ENCODE results near the gene INHBB.

INHBB gene

DNA sequence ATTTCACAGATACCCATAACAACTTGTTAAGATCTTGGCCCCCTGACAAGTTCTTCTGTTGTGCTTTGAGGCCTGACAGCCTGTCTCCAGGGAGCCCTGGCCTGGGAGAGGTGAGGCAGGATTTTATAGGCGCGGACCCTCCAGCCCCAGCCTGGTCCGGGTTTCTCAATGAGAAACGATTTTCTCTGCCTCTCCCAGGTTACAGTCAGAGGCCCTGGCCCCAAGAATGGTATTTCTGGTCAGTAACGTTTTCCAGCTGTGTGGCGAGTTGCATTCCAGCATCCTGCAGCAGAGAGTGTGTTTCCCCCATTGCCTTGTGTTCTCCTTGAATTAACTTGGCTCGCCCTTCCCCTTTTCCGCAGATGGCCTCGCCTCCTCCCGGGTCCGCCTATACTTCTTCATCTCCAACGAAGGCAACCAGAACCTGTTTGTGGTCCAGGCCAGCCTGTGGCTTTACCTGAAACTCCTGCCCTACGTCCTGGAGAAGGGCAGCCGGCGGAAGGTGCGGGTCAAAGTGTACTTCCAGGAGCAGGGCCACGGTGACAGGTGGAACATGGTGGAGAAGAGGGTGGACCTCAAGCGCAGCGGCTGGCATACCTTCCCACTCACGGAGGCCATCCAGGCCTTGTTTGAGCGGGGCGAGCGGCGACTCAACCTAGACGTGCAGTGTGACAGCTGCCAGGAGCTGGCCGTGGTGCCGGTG, 3.0 kb downstream of the INHBB start:
- no peak overlapping the region for H3K4me3 ChIP-seq (ENCODE audit: extremely low read depth, insufficient read depth, low read length, poor library complexity, severe bottlenecking)
- WGBS, 2 experiments (ENCODE audit: insufficient coverage in 2 of 2) = 35 to 41% methylated on average over 19 to 24 of the region's 27 CpGs
- H3K9me3 ChIP-seq (ENCODE audit: control insufficient read depth, low read length) = no peaks in the 10 kb centered on the region
- H3K4me1 ChIP-seq (ENCODE audit: control insufficient read depth, insufficient read depth, low read length, poor library complexity, severe bottlenecking) = peaks cover 3% of the 10 kb centered on the region
- no peaks in the 10 kb centered on the region for H3K36me3 ChIP-seq (ENCODE audit: control insufficient read depth, insufficient read depth, low read length)
- no peak overlapping the region for H3K27ac ChIP-seq (ENCODE audit: low read depth, low read length, severe bottlenecking)

DNA sequence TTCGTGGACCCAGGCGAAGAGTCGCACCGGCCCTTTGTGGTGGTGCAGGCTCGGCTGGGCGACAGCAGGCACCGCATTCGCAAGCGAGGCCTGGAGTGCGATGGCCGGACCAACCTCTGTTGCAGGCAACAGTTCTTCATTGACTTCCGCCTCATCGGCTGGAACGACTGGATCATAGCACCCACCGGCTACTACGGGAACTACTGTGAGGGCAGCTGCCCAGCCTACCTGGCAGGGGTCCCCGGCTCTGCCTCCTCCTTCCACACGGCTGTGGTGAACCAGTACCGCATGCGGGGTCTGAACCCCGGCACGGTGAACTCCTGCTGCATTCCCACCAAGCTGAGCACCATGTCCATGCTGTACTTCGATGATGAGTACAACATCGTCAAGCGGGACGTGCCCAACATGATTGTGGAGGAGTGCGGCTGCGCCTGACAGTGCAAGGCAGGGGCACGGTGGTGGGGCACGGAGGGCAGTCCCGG, 3.5 kb downstream of the INHBB start:
- H3K9me3 ChIP-seq (ENCODE audit: control insufficient read depth, low read length) = no peaks in the 10 kb centered on the region
- 81 to 82% methylated on average over 28 to 31 of the region's 31 CpGs for WGBS, 2 experiments (ENCODE audit: insufficient coverage in 2 of 2)
- no peaks in the 10 kb centered on the region for H3K36me3 ChIP-seq (ENCODE audit: control insufficient read depth, insufficient read depth, low read length)
- no peak overlapping the region for H3K27ac ChIP-seq (ENCODE audit: low read depth, low read length, severe bottlenecking)
- peaks cover 3% of the 10 kb centered on the region for H3K4me1 ChIP-seq (ENCODE audit: control insufficient read depth, insufficient read depth, low read length, poor library complexity, severe bottlenecking)
- H3K4me3 ChIP-seq (ENCODE audit: extremely low read depth, insufficient read depth, low read length, poor library complexity, severe bottlenecking) = no peak overlapping the region

DNA sequence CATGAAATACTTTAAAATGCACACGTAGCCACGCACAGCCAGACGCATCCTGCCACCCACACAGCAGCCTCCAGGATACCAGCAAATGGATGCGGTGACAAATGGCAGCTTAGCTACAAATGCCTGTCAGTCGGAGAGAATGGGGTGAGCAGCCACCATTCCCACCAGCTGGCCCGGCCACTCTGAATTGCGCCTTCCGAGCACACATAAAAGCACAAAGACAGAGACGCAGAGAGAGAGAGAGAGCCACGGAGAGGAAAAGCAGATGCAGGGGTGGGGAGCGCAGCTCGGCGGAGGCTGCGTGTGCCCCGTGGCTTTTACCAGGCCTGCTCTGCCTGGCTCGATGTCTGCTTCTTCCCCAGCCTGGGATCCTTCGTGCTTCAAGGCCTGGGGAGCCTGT, 4.1 kb downstream of the INHBB start:
- 70 to 74% methylated on average over 15 of the region's 17 CpGs for WGBS, 2 experiments (ENCODE audit: insufficient coverage in 2 of 2)
- no peaks in the 10 kb centered on the region for H3K36me3 ChIP-seq (ENCODE audit: control insufficient read depth, insufficient read depth, low read length)
- H3K4me3 ChIP-seq (ENCODE audit: extremely low read depth, insufficient read depth, low read length, poor library complexity, severe bottlenecking) = no peak overlapping the region
- no peaks in the 10 kb centered on the region for H3K9me3 ChIP-seq (ENCODE audit: control insufficient read depth, low read length)
- H3K4me1 ChIP-seq (ENCODE audit: control insufficient read depth, insufficient read depth, low read length, poor library complexity, severe bottlenecking) = no peaks in the 10 kb centered on the region
- no peak overlapping the region for H3K27ac ChIP-seq (ENCODE audit: low read depth, low read length, severe bottlenecking)

DNA sequence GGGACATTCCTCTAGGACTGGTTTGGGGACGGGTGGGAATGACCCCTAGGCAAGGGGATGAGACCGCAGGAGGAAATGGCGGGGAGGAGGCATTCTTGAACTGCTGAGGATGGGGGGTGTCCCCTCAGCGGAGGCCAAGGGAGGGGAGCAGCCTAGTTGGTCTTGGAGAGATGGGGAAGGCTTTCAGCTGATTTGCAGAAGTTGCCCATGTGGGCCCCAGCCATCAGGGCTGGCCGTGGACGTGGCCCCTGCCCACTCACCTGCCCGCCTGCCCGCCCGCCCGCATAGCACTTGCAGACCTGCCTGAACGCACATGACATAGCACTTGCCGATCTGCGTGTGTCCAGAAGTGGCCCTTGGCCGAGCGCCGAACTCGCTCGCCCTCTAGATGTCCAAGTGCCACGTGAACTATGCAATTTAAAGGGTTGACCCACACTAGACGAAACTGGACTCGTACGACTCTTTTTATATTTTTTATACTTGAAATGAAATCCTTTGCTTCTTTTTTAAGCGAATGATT, 4.9 kb downstream of the INHBB start:
- no peak overlapping the region for H3K4me3 ChIP-seq (ENCODE audit: extremely low read depth, insufficient read depth, low read length, poor library complexity, severe bottlenecking)
- 91 to 97% methylated on average over 16 to 22 of the region's 23 CpGs for WGBS, 2 experiments (ENCODE audit: insufficient coverage in 2 of 2)
- H3K9me3 ChIP-seq (ENCODE audit: control insufficient read depth, low read length) = no peaks in the 10 kb centered on the region
- no peaks in the 10 kb centered on the region for H3K4me1 ChIP-seq (ENCODE audit: control insufficient read depth, insufficient read depth, low read length, poor library complexity, severe bottlenecking)
- no peak overlapping the region for H3K27ac ChIP-seq (ENCODE audit: low read depth, low read length, severe bottlenecking)
- H3K36me3 ChIP-seq (ENCODE audit: control insufficient read depth, insufficient read depth, low read length) = no peaks in the 10 kb centered on the region

DNA sequence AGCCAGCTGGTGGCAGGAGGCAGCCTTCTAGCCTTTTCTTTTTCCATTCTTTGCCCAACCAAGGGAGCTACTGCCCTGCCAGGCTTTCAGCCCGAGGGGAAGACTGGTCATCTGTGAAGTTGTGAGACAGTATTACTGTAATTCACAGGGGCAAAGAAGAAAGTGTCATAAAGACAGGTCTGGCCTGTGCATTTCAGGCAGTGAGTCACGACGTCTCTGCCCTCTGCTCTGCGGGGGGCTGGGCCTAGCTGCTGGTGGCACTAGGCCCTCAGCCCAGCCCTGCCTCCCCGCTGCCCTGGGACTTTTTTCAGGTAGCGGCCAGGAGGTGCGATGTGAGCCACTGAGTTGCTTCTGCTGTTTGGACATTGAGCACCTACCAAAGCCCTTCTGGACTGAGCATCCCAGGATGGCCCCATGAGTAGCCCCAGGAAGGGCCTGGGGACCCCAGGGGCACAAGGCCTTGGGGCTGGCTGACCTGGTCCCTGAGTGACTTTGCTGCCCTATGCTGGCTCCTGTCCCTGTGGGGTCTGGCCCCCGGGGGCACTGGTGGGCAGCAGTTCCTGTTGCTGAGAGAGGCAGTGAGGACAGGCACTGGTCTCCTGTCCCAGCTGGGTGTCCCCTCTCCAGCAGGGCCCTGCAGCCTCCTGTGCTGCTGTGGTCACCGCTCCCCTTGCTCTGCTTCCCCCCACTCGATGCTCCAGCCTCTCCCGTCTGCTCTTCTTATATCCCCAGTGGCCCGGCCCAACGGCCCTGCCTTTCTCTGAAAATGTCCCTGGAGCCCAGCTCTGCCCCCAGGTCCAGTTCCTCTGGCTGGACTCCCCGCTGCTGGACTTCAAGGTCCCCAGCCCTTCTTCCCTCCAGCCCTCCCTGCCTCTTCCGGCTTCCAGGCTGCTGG, 7.0 kb downstream of the INHBB start:
- H3K27ac ChIP-seq (ENCODE audit: low read depth, low read length, severe bottlenecking) = no peak overlapping the region
- H3K4me3 ChIP-seq (ENCODE audit: extremely low read depth, insufficient read depth, low read length, poor library complexity, severe bottlenecking) = no peak overlapping the region
- no peaks in the 10 kb centered on the region for H3K36me3 ChIP-seq (ENCODE audit: control insufficient read depth, insufficient read depth, low read length)
- H3K4me1 ChIP-seq (ENCODE audit: control insufficient read depth, insufficient read depth, low read length, poor library complexity, severe bottlenecking) = no peaks in the 10 kb centered on the region
- H3K9me3 ChIP-seq (ENCODE audit: control insufficient read depth, low read length) = no peaks in the 10 kb centered on the region
- WGBS, 2 experiments (ENCODE audit: insufficient coverage in 2 of 2) = 77 to 86% methylated on average over 9 to 15 of the region's 15 CpGs

DNA sequence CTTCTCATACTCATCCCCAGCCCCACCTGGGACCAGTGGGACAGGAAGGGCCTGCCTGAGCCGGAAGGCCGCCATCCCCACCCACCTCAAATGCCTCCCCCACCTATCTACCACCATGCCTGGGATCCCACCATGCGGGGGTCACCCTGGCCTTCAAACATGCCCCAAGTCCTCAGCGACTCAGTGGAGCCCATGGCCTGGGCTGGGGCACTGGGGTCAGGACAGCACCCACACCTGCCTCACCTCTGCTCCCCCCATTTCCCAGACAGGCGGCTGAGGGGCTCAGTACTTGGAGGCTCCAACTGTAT, 7.6 kb downstream of the INHBB start:
- H3K4me3 ChIP-seq (ENCODE audit: extremely low read depth, insufficient read depth, low read length, poor library complexity, severe bottlenecking) = no peak overlapping the region
- H3K27ac ChIP-seq (ENCODE audit: low read depth, low read length, severe bottlenecking) = no peak overlapping the region
- H3K36me3 ChIP-seq (ENCODE audit: control insufficient read depth, insufficient read depth, low read length) = no peaks in the 10 kb centered on the region
- WGBS, 2 experiments (ENCODE audit: insufficient coverage in 2 of 2) = 79 to 100% methylated on average over 3 to 4 of the region's 5 CpGs
- H3K4me1 ChIP-seq (ENCODE audit: control insufficient read depth, insufficient read depth, low read length, poor library complexity, severe bottlenecking) = no peaks in the 10 kb centered on the region
- H3K9me3 ChIP-seq (ENCODE audit: control insufficient read depth, low read length) = no peaks in the 10 kb centered on the region

DNA sequence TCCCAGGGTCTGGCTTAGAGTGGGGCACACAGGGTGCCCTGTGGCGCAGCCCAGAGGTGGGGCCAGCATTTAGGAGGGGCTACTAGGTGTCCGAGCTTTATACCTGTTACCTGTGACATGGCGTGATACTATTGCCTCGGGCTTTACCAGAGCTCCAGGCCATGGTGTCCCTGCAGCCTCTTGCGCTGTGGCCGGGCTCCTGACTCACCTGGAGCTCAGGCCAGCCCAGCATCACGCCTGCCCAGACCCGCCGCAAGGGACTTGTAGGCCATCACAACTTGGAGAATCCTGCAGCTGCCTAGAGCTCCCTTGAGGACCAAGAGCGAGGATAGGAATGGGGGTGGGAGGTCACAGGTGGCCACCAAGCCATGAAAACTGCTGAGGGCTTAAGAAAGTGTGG, 8.0 kb downstream of the INHBB start:
- H3K9me3 ChIP-seq (ENCODE audit: control insufficient read depth, low read length) = no peaks in the 10 kb centered on the region
- no peak overlapping the region for H3K4me3 ChIP-seq (ENCODE audit: extremely low read depth, insufficient read depth, low read length, poor library complexity, severe bottlenecking)
- H3K4me1 ChIP-seq (ENCODE audit: control insufficient read depth, insufficient read depth, low read length, poor library complexity, severe bottlenecking) = no peaks in the 10 kb centered on the region

DNA sequence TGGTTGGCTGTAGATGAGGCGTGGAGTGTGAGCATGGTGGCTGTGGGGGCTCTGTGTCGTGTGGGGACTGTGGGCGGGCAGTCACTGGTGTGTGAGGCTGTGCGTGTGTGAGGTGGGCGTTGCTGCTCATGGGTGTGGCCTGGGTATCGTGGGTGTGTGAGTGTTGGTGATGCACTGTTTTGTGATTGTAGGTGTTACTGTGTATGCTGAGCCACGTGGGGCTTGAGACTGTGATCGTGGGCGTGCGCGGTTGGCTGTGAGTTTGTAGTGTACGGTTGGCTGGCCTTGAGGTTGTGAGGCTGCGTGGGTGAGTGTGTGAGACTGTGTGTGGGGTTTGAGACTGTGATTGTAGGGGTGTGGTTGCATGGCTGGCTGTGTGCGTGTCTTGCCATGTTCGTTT, 8.5 kb downstream of the INHBB start:
- Histone ChIP-seq H3K9me3 (ENCODE audit: control insufficient read depth, low read length) (no peaks in the 10 kb centered on the region), H3K4me3 (ENCODE audit: extremely low read depth, insufficient read depth, low read length, poor library complexity, severe bottlenecking) (no peak overlapping the region), H3K4me1 (ENCODE audit: control insufficient read depth, insufficient read depth, low read length, poor library complexity, severe bottlenecking) (no peaks in the 10 kb centered on the region), H3K27ac (ENCODE audit: low read depth, low read length, severe bottlenecking) (no peak overlapping the region), H3K36me3 (ENCODE audit: control insufficient read depth, insufficient read depth, low read length) (no peaks in the 10 kb centered on the region)
- 90 to 95% methylated on average over 10 of the region's 15 CpGs for WGBS, 2 experiments (ENCODE audit: insufficient coverage in 2 of 2)

More for the DNA sequence above, 8.0 kb downstream of the INHBB start:
- no peak overlapping the region for H3K27ac ChIP-seq (ENCODE audit: low read depth, low read length, severe bottlenecking)
- H3K36me3 ChIP-seq (ENCODE audit: control insufficient read depth, insufficient read depth, low read length) = no peaks in the 10 kb centered on the region
- 81 to 90% methylated on average over 9 to 10 of the region's 10 CpGs for WGBS, 2 experiments (ENCODE audit: insufficient coverage in 2 of 2)

DNA sequence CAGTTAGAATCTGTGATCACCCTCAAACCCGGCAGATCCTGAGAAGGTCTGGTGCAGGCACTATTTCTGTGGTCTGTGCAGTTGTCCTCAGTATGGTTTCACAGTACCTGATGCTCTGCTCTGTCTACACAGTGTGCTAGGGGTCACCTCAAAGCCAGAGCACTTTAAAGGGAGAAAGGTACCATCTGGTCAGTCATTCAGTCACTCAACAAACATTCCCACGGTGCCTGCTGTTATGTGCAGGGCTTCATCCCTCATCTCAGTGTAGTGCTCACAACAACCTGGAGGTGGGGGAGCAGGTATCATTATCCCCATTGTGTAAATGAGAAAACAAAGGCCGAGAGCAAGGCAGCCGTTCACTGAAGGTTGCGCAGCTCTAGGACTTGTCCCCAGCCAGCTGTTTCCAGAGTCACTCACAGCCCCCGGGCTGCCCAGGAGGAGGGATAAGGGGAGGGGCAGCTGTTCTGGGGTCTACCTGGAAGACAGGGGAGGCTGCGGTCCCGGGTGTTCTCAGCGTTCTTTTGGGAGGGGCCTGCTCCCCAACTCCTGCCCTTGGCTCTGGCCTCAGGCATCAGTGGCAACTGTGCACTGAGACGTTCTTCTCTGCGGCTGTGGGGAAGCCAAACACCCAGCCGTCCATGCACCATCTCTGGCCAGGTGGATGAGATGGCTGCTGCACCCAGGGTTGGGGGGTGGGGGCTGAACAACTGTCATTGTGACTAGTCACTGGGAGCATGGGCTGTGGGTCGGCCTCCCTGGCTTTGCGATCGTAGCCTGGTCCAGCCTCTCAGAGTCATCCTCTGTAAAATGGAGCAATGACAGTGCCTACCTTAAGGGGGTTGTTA, 9.2 kb downstream of the INHBB start:
- Histone ChIP-seq H3K36me3 (ENCODE audit: control insufficient read depth, insufficient read depth, low read length) (no peaks in the 10 kb centered on the region), H3K9me3 (ENCODE audit: control insufficient read depth, low read length) (no peaks in the 10 kb centered on the region), H3K27ac (ENCODE audit: low read depth, low read length, severe bottlenecking) (no peak overlapping the region), H3K4me1 (ENCODE audit: control insufficient read depth, insufficient read depth, low read length, poor library complexity, severe bottlenecking) (no peaks in the 10 kb centered on the region), H3K4me3 (ENCODE audit: extremely low read depth, insufficient read depth, low read length, poor library complexity, severe bottlenecking) (no peak overlapping the region)
- WGBS, 2 experiments (ENCODE audit: insufficient coverage in 2 of 2) = 81 to 84% methylated on average over 13 to 14 of the region's 15 CpGs

DNA sequence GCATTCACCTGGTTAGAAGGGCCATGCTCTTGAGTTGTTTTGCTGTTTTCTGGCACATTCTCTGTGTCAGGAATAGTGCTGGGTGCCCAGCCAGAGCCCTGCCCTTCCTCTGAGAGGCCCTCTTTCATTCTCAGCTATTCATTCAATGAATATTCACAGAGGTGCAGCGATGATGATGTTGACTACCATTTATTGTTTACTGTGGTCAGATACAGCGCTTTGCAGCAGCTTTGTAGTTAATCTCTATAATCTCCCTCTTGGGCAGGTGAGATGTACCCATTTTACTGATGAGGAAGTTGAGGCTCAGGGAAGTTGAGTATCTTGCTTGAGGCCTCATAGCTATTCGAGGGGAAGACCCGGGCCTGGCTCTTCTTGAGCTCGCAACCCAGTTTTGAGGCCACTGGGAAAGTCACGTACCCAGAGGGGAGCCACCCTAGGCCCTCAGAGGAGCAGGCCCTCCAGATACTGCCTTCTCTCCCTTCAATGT, 9.9 kb downstream of the INHBB start:
- H3K4me1 ChIP-seq (ENCODE audit: control insufficient read depth, insufficient read depth, low read length, poor library complexity, severe bottlenecking) = no peaks in the 10 kb centered on the region
- no peak overlapping the region for H3K27ac ChIP-seq (ENCODE audit: low read depth, low read length, severe bottlenecking)
- WGBS, 2 experiments (ENCODE audit: insufficient coverage in 2 of 2) = 87 to 98% methylated on average over 5 of the region's 6 CpGs
- H3K36me3 ChIP-seq (ENCODE audit: control insufficient read depth, insufficient read depth, low read length) = no peaks in the 10 kb centered on the region
- no peaks in the 10 kb centered on the region for H3K9me3 ChIP-seq (ENCODE audit: control insufficient read depth, low read length)
- H3K4me3 ChIP-seq (ENCODE audit: extremely low read depth, insufficient read depth, low read length, poor library complexity, severe bottlenecking) = no peak overlapping the region

Data from mesodermal cell (in vitro differentiated cells).